Neuronal stem cell (in vitro differentiated cells): ENCODE measurements around the gene ROMO1.

Source experiments
- DNase-seq: peaks from one replicate; pipeline ENCODE4 v3.0.0-alpha.2; 2013; ENCODE audit warnings: low spot score
- H2AFZ ChIP-seq: one replicate; pipeline ENCODE4 v1.6.1; 2013; ENCODE audit warnings: mild to moderate bottlenecking, low read length, inconsistent platforms
- H2AK5ac ChIP-seq: 2 replicates; pipeline ENCODE4 v1.6.1; 2013; ENCODE audit warnings: low read depth, mild to moderate bottlenecking, inconsistent platforms, low read length, moderate library complexity, mixed read lengths
- H2BK120ac ChIP-seq: 2 replicates; pipeline ENCODE4 v1.6.1; 2013; ENCODE audit warnings: low read depth, mild to moderate bottlenecking, inconsistent platforms, low read length, moderate library complexity, mixed read lengths
- H2BK12ac ChIP-seq: one replicate; pipeline ENCODE4 v1.6.1; 2013; ENCODE audit warnings: low read length, inconsistent platforms
- H2BK15ac ChIP-seq: 2 replicates; pipeline ENCODE4 v1.6.1; 2013; ENCODE audit warnings: mild to moderate bottlenecking, low read length, inconsistent platforms, mixed read lengths
- H2BK5ac ChIP-seq: one replicate; pipeline ENCODE4 v1.6.1; 2013; ENCODE audit warnings: inconsistent platforms, mild to moderate bottlenecking, low read length, moderate library complexity
- H3K14ac ChIP-seq: one replicate; pipeline ENCODE4 v1.6.1; 2013; ENCODE audit warnings: low read length, inconsistent platforms
- H3K18ac ChIP-seq: 2 replicates; pipeline ENCODE4 v1.6.1; 2013; ENCODE audit warnings: low read length, inconsistent platforms
- H3K23ac ChIP-seq: 2 replicates; pipeline ENCODE4 v1.6.1; 2013; ENCODE audit warnings: low read depth, mild to moderate bottlenecking, mixed read lengths, low read length, inconsistent platforms; ENCODE audit not compliant: poor library complexity
- H3K27ac ChIP-seq: replicated peaks from 3 replicates; pipeline ENCODE4 v1.5.1; 2013; ENCODE audit warnings: low read length, inconsistent platforms
- H3K27me3 ChIP-seq, 3 experiments: 2 replicates each; pipeline ENCODE4 v1.6.1; 2013; ENCODE audit warnings: low read length in 3 of 3, mild to moderate bottlenecking in 2 of 3, inconsistent platforms in 1 of 3, low read depth in 1 of 3, mixed read lengths in 1 of 3, moderate library complexity in 1 of 3; ENCODE audit not compliant: control insufficient read depth in 3 of 3, insufficient read depth in 3 of 3
- H3K36me3 ChIP-seq, 2 donors: replicated peaks in 1 of 2; 2 replicates each; pipeline ENCODE4 v1.6.1; 2013; ENCODE audit warnings: low read length in 2 of 2; ENCODE audit not compliant: control insufficient read depth in 2 of 2, insufficient read depth in 2 of 2
- H3K4ac ChIP-seq: 2 replicates; pipeline ENCODE4 v1.6.1; 2013; ENCODE audit warnings: inconsistent platforms, mild to moderate bottlenecking, low read length, moderate library complexity
- H3K4me1 ChIP-seq, 2 donors: 1 replicate in 1 of 2; 2 replicates in 1 of 2; pipeline ENCODE4 v1.6.1; 2013; ENCODE audit warnings: low read length in 2 of 2, low read depth in 1 of 2; ENCODE audit not compliant: control insufficient read depth in 2 of 2, insufficient read depth in 1 of 2
- H3K4me2 ChIP-seq: one replicate; pipeline ENCODE4 v1.6.1; 2013; ENCODE audit warnings: mild to moderate bottlenecking, low read length, inconsistent platforms; ENCODE audit not compliant: insufficient read depth, poor library complexity, severe bottlenecking
- H3K4me3 ChIP-seq, 2 donors: 2 replicates each; pipeline ENCODE4 v1.5.1; 2013; ENCODE audit warnings: low read length in 2 of 2, mild to moderate bottlenecking in 2 of 2, inconsistent platforms in 1 of 2, moderate library complexity in 1 of 2
- H3K79me1 ChIP-seq: one replicate; pipeline ENCODE4 v1.6.1; 2013; ENCODE audit warnings: low read depth, mild to moderate bottlenecking, inconsistent platforms, low read length, moderate library complexity
- H3K9ac ChIP-seq: one replicate; pipeline ENCODE4 v1.6.1; 2013; ENCODE audit warnings: mild to moderate bottlenecking, low read depth, low read length, inconsistent platforms; ENCODE audit not compliant: poor library complexity
- H3K9me3 ChIP-seq, 2 donors: replicated peaks in 1 of 2; 2 replicates each; pipeline versions ENCODE3 to v1.6.1; 2013; ENCODE audit warnings: low read length in 2 of 2, mild to moderate bottlenecking in 2 of 2, inconsistent platforms in 1 of 2, low read depth in 1 of 2, mixed read lengths in 1 of 2, moderate library complexity in 1 of 2; ENCODE audit not compliant: control insufficient read depth in 2 of 2, insufficient read depth in 1 of 2
- H4K8ac ChIP-seq: one replicate; pipeline ENCODE4 v1.6.1; 2013; ENCODE audit warnings: low read depth, mild to moderate bottlenecking, inconsistent platforms, low read length, moderate library complexity
- H4K91ac ChIP-seq: one replicate; pipeline ENCODE4 v1.6.1; 2013; ENCODE audit warnings: low read length, low read depth, mild to moderate bottlenecking, inconsistent platforms; ENCODE audit not compliant: poor library complexity
- WGBS, 2 donors: extraction: QIAGEN DNeasy Blood & Tissue Kit; methylation state at CpG; one replicate each; pipeline ENCODE4 v1.1.7; 2013; ENCODE audit warnings: missing lambda C conversion rate in 2 of 2, mixed read lengths in 1 of 2; ENCODE audit not compliant: insufficient read length in 2 of 2, insufficient replicate concordance in 1 of 2; ENCODE audit errors: extremely low coverage in 2 of 2; 5-methylcytosine and 5-hydroxymethylcytosine counted together

Gene ROMO1

GRCh38 chr20:35734374-35734773 is 35.2 kb downstream of the ROMO1 start:
- Histone ChIP-seq H3K4me1 (peaks cover 0 to 2% of the 10 kb centered on the region in 2 donors), H3K36me3 (peaks cover 32 to 100% of the 10 kb centered on the region in 2 donors)

GRCh38 chr20:35734777-35735649 is 35.8 kb downstream of the ROMO1 start:
- no peaks in the 10 kb centered on the region for H3K27me3 ChIP-seq
- no CpG with 5 or more reads among the region's 4 CpGs for WGBS, 2 donors
- no peak overlapping the region for H4K91ac ChIP-seq
- H4K8ac ChIP-seq, result no peak overlapping the region
- no peak overlapping the region for H3K27ac ChIP-seq
- H2AFZ ChIP-seq, result no peak overlapping the region
- H3K14ac ChIP-seq, result no peak overlapping the region
- H3K4me3 ChIP-seq, result no peak overlapping the region
- peaks cover 0 to 7% of the 10 kb centered on the region in 2 donors for H3K9me3 ChIP-seq
- no peak overlapping the region for H2BK5ac ChIP-seq
- no peak overlapping the region for H3K9ac ChIP-seq
- no peak overlapping the region for H3K18ac ChIP-seq
- H3K4me1 ChIP-seq, result peaks cover 2 to 3% of the 10 kb centered on the region in 2 donors
- H3K79me1 ChIP-seq, result peaks cover 4% of the 10 kb centered on the region
- no peak overlapping the region for H2BK15ac ChIP-seq
- no peak overlapping the region for H2BK12ac ChIP-seq
- no peak overlapping the region for H2AK5ac ChIP-seq
- no peak overlapping the region for H3K4me2 ChIP-seq
- H2BK120ac ChIP-seq, result no peak overlapping the region
- no peak for DNase-seq
- H3K36me3 ChIP-seq, result peaks cover 29 to 100% of the 10 kb centered on the region in 2 donors
- H3K23ac ChIP-seq, result no peak overlapping the region
- H3K4ac ChIP-seq, result no peak overlapping the region

More at GRCh38 chr20:35734374-35734773, 35.2 kb downstream of the ROMO1 start:
- no peak overlapping the region for H3K14ac ChIP-seq
- H3K9me3 ChIP-seq, result peaks cover 0 to 7% of the 10 kb centered on the region in 2 donors
- no peak overlapping the region for H3K18ac ChIP-seq
- no peak overlapping the region for H3K27ac ChIP-seq
- H2BK120ac ChIP-seq, result no peak overlapping the region
- no peak overlapping the region for H3K4me2 ChIP-seq
- H4K8ac ChIP-seq, result no peak overlapping the region
- no peak overlapping the region for H4K91ac ChIP-seq
- H3K9ac ChIP-seq, result no peak overlapping the region
- no peak overlapping the region for H2AK5ac ChIP-seq
- H3K79me1 ChIP-seq, result peaks cover 4% of the 10 kb centered on the region
- no peak overlapping the region for H2BK12ac ChIP-seq
- no peak overlapping the region for H2AFZ ChIP-seq
- no peak overlapping the region for H3K4me3 ChIP-seq
- H2BK5ac ChIP-seq, result no peak overlapping the region
- no peak overlapping the region for H3K4ac ChIP-seq
- H3K23ac ChIP-seq, result no peak overlapping the region
- no peak for DNase-seq
- H2BK15ac ChIP-seq, result no peak overlapping the region
- no peaks in the 10 kb centered on the region for H3K27me3 ChIP-seq

- Histone ChIP-seq H3K79me1 (peaks cover 4% of the 10 kb centered on the region), H3K4me2 (no peak overlapping the region), H2BK5ac (no peak overlapping the region), H2BK12ac (no peak overlapping the region), H3K23ac (no peak overlapping the region), H3K4me1 (peaks cover 4 to 9% of the 10 kb centered on the region in 2 donors), H3K9me3 (peaks cover 0 to 7% of the 10 kb centered on the region in 2 donors), H2AFZ (no peak overlapping the region), H2BK120ac (no peak overlapping the region), H4K8ac (no peak overlapping the region), H3K18ac (no peak overlapping the region), H2AK5ac (no peak overlapping the region), H3K27ac (no peak overlapping the region), H3K14ac (no peak overlapping the region), H3K9ac (no peak overlapping the region), H3K36me3 (peaks cover 32 to 100% of the 10 kb centered on the region in 2 donors), H4K91ac (no peak overlapping the region), H3K27me3 (no peaks in the 10 kb centered on the region), H3K4me3 (no peak overlapping the region), H3K4ac (no peak overlapping the region), H2BK15ac (no peak overlapping the region)
- no peak for DNase-seq
- no CpG with 5 or more reads among the region's 7 CpGs for WGBS, 2 donors
Observed at GRCh38 chr20:35735826-35736470, 36.7 kb downstream of the ROMO1 start.

- no CpG with 5 or more reads among the region's 15 CpGs for WGBS, 2 donors
- Histone ChIP-seq H3K9ac (no peak overlapping the region), H3K4me1 (peaks cover 4 to 9% of the 10 kb centered on the region in 2 donors), H4K91ac (no peak overlapping the region), H3K4me2 (no peak overlapping the region), H2BK120ac (no peak overlapping the region), H3K23ac (no peak overlapping the region), H2BK15ac (no peak overlapping the region), H3K14ac (no peak overlapping the region), H3K79me1 (peaks cover 4% of the 10 kb centered on the region), H3K4me3 (no peak overlapping the region), H2BK5ac (no peak overlapping the region), H3K4ac (no peak overlapping the region), H3K27ac (no peak overlapping the region), H3K27me3 (no peaks in the 10 kb centered on the region), H3K9me3 (peaks cover 0 to 7% of the 10 kb centered on the region in 2 donors), H4K8ac (no peak overlapping the region), H2AFZ (no peak overlapping the region), H2BK12ac (no peak overlapping the region), H2AK5ac (no peak overlapping the region), H3K36me3 (peaks cover 30 to 81% of the 10 kb centered on the region in 2 donors), H3K18ac (no peak overlapping the region)
- DNase-seq, result no peak
Observed at GRCh38 chr20:35737865-35738333, 38.7 kb downstream of the ROMO1 start.
